ENCODE measurements around the gene FOXD4L3.
"Not testable (repeated sequence)": the region's sequence is repeated elsewhere in the genome, so short reads cannot be mapped to it uniquely, and the experiment has no call there.

FOXD4L3 gene

DNA sequence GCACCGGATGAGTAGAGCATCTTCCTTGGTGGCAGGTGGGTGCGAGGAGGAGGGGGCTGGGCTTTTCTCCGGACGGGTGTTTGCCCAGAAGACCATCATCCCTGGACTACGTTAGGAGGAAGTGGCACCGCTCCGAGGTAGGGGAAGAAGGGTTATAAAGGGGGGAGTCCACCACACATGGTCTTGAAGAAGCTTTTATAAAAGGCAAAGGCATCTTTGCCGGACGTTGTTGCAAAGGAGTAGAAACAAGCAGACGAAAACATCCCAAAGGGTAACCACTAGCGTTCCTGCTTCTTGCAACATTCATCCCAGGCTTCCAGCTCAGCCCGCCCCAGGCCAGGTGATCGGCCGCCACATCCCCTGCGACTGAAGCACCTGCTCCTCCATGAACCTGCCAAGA, at the start of gene FOXD4L3:
TSS of gene FOXD4L3 (plus strand) at position 301 of the 400 bp plus-strand sequence. CDS start at position 386, 85 bp downstream.
- not testable (repeated sequence) for DNase-seq (ENCODE audit: low spot score)

DNA sequence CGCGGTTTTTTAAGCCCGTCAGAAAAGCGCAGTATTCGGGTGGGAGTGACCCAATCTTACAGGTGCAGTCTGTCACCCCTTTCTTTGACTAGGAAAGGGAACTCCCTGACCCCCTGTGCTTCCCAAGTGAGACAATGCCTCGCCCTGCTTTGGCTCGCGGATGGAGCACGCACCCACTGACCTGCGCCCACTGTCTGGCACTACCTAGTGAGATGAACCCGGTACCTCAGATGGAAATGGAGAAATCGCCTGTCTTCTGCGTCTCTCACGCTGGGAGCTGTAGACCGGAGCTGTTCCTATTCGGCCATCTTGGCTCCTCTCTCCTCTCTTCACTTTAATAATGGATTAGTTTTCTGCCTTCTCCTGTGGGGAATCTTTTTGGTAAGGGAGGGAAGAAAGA, 21.6 kb upstream of the FOXD4L3 start:
- DNase-seq (ENCODE audit: low spot score): not testable (repeated sequence)

DNA sequence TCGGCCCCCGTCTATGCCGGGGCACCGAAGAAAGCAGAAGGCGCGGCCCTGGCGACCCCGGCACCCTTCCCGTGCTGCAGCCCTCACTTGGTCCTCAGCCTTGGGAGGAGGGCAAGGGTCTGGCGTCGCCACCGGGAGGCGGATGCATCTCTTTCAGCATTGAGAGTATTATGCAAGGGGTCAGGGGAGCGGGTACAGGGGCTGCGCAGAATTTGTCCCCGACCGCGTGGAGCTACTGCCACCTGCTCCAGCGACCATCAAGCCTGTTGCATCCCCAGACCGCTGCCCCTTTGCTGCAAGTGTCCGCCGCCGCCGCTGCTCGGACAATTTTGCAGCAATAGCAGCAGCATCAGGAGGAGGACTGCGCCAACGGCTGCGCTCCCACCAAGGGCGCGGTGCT, 1.1 kb downstream of the FOXD4L3 start:
- not testable (repeated sequence) for DNase-seq (ENCODE audit: low spot score)

DNA sequence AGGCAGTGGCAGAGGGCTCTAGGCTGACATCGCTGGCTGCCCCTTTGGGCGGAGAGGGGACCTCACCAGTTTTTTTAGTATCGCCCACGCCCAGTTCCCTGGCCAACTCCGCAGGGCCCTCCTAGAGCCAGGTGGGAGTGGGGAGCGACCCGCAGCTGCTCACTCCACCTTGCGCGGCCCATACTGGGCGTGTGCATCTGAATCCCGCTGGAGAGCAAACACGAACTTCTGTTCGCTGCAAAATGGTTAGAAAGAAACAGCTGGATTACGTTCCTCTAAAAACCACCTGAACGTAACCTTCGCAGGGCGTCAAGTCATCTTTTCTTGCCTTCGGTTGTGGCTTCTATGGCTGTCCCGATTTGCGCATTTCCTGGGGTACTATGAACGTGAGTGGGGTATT, 1.5 kb downstream of the FOXD4L3 start:
- DNase-seq (ENCODE audit: low spot score): not testable (repeated sequence)

DNA sequence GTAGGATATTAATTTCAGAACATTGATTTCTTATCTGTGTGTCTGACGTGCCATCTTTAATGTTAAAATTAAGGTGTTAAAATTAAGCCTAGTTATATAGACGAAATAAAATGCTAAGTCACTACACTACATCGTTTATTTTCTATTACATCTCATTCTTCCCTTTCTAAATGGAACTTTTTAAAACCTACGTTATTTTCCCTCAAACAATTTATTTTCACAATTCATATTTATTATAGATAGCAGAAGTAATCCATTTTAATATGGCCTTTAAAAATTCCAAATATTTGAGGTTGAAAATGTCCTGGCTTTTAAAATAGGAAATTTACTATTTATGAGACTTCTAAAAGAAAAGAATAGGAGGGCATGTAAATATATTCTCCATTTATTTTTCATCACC, 2.1 kb downstream of the FOXD4L3 start:
- not testable (repeated sequence) for DNase-seq (ENCODE audit: low spot score)

DNA sequence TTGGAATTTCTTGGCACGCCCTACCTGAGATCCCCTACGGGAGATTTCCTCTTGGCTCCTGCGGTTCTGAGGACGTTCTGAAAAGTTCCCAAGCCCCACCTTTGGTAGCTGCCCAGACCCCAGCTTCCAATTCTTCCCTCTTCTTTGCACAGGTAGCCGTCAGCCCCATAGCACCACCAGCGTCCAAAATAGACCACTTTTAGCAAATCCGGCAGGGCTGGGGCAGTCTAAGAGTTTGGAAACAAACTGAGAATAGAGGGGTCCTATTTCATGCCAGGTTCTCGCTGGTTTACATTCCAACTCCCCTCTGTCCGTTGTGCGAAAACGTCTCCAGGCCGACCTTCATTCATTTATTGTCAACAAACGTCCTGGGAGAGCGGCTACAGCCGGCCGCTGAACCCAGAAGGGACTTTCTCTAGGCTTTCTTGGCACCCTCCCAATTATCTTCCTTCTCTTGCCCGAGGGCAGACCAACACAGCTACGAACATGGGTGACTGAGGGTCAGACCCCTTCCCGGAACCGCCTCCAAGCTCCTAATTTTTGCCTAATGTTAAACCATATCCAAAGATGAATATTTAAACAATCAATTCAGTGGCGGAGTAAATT, 3.1 kb downstream of the FOXD4L3 start:
- DNase-seq (ENCODE audit: low spot score): not testable (repeated sequence)

DNA sequence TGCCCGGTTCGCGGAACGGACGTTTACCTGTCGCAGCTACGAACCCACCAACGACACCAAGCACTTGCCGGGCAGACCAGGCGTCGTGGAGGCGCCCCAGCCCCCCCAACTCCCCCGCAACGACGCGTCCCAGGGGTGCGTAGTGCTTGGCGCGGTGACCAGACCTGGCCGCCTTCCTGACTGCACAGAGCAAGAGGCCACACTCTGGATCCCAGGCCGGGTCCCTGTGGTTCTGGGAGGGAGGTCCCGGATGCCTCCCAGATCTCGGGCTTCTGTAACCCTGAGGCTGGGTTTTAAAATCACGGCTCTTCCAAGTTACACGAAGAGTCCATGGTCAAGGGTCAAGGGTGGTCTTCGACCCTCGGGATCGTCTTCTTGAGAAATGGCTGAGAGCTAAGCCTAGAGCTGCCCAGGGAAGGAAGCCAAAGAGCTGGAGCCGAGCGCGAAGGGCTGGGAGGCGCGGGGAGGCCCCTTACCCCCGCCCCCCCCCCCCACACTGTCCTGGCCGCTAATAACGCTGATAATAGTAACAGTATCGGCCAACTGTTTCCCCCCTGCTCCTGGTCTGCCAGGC, 3.8 kb downstream of the FOXD4L3 start:
- not testable (repeated sequence) for DNase-seq (ENCODE audit: low spot score)

DNA sequence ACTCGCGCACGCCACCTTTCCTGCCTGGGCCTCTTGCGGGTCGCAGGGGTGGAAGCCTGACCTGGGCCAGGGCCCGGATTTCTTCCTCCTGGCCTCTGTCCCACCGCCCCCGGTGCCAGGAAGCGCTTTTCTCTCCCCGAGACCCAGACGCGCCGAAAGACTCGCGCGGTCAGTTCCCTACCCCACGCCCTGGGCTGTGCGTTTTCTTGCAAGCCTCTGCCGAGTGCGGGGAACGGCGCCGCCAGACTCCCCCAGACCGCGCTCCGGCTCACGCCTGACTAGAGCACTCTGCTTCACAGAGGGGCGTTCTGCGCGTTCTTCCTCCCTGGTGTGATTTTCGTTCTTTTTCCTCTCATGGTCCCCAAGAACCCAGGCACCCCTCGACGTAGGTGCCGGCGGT, 4.5 kb downstream of the FOXD4L3 start:
- not testable (repeated sequence) for DNase-seq (ENCODE audit: low spot score)

DNA sequence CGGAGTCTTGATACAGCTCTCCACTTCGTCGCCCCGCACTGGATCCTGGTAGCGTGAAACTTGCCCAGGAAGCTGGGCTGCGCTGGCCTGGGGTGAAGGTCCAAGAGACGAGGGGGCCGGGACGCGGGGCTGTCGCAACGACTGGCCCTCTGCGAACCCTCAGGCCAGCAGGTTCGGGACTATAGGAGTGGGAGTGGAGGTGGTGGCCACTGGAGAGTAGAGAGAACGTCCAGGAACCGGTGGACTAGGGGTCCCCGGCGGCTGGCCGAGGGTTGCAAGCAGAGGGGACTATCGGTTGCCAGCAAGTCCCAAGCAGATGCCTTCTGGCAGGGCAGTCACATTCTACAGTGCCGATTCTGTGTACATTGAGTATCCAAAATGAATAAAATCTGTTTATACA, 5.0 kb downstream of the FOXD4L3 start:
- not testable (repeated sequence) for DNase-seq (ENCODE audit: low spot score)

DNA sequence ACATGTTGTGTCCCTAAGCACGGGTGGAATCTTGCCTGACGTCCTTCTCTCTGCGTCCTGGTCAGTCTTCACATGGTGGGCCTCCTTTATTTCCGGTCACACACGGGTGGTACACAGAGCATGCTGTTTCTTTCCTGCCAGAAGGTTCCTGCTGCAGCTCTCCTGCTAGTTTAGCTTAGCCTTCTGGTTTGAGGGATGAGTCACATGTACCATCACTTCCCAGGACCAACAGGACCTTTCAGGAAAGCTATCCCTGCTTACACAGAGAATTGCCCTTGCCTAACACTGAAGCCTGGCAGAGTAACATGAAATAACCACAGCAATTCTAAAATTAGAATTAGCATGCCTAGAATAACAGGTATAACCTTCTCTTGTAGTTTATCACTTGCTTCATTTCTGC, 8.5 kb downstream of the FOXD4L3 start:
- not testable (repeated sequence) for DNase-seq (ENCODE audit: low spot score)

DNA sequence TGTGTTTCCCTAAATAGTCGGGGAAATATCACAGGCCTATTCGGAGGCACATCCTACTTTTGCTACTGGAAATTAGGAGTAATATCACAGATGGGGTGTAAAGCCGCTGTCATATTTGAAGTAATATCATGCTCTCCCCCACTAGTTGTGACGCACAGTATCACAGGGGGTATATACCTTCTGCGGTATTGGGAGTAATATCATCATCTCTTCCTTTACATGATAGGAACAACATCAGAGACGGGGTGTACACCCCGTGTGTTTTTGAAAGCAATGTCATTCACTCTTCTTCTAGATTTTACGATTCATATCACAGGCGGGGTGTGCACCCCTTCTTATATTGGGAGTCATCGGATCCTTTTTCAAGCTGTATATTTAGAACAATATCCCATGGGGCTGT, 15.5 kb downstream of the FOXD4L3 start:
- DNase-seq (ENCODE audit: low spot score): not testable (repeated sequence)

DNA sequence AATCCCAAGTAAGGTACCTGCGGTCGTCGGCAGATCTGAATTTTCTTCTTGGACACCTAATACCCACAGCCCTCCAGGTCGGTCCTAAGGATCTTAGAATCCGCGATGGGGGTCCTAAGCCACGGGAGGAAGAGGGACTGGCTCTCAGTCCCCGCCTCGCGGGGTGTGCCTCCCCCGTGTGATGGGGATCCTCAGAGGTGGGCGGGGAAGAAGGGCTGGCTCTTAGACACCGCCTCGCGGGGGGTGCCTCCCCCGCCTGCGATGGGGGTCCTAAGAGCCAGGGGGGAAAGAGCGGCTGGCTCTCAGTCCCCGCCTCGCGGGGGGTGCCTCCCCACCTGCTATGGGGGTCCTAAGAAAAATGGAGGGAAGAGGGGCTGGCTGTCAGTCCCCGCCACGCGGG, 21.1 kb downstream of the FOXD4L3 start:
- DNase-seq (ENCODE audit: low spot score): not testable (repeated sequence)

DNA sequence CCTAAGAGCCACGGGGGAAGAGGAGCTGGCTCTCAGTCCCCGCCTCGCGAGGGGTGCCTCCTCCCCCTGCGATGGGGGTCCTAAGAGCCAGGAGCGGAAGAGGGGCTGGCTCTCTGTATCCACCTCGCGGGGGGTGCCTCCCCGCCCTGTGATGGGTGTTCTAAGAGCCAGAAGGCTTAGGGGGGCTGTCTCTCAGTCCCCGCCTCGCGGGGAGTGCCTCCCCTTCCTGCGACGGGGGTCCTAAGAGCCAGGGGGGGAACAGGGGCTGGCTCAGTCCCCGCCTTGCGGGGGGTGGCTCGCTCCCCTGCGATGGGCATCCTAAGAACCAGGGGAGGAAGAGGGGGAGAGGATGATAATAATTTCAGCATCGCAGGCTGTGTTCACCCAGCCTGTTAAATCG, 21.9 kb downstream of the FOXD4L3 start:
- not testable (repeated sequence) for DNase-seq (ENCODE audit: low spot score)

DNA sequence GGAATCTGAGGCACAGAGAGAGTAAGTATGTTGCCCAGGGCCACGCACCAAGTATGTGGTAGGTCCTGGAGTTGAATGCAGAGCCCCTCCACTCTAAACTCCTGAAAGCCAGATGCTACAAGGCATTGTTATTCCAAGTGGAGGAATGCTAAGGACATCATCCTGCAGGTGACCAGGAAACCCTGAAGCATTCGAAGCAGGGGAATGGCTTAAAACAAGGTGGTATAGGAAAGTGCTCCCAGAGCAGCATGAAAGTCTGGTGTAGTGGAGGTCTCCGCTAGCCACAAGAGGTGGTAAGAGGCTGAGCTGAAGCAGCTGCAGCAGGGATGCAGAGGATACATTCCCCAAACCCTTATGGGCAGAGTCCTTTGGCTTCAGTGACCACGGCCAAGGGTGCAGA, 26.4 kb downstream of the FOXD4L3 start:
- DNase-seq (ENCODE audit: low spot score): not testable (repeated sequence)

DNA sequence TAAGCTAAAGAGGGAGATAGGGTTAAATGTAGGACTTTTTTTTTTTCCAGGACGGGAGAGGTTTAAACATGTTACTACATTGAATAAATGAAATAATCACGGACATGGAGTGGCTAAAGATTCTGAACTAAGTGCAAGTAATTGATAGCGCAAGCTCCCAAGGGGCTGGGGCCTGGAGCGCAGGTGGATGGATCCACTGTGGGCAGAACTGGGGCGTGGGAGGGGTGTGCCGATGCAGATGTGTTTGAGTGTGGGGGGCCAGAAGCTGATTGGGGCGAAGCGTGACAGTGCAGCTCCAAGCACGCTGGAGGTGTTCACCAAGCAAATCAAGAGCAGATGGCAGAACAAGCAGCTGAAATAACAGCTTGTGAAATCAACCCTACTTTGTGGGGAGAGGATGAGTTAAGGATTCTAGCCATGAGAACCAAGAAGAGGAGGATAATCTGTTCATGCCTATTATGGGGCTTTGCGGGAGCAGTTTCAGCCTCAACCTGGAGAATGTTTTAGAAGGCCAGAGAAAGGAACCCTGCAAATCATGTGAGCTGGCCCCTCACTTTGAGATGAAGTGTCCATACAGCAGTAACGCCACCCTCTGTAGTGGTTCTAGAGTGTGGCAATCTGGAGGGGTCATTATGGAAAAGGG, 28.0 kb downstream of the FOXD4L3 start:
- DNase-seq (ENCODE audit: low spot score): not testable (repeated sequence)

DNA sequence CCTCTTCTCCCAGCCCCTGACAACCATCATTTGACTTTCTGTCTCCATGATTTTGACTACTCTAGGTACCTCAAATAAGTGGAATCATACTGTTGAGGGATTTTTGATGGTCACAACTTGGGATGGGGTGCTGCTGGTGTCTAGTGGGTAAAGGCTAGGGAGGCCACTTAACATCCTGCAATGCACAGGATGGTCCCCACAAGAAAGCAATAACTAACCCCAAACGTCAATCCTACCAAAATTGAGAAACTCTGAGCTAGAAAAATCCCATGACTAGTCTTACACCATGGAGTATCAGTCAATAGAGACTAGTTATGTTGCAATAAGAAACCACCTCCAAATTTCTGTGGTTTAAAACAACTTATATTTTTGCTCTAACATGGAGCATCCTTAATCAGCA, 29.5 kb downstream of the FOXD4L3 start:
- not testable (repeated sequence) for DNase-seq (ENCODE audit: low spot score)

DNA sequence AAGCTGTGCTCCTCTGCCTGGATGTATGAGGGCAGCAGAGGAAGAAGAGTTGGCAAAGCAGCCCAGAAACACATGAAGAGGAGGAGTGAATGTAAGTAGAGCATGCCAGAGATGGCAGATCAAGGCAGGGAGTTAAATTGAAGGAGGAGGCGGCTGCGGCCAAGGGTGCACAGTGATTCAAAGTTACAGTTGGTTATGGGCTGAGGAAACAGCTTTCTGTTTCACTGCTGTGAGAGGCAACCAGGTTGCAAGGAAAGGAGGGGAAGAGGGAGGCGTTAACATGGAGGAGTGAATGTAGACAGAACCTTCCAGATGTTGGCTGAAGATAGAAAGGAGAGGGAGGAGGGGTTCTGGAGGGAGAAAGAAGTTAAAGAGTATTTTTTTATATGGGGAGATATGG, 33.3 kb downstream of the FOXD4L3 start:
- DNase-seq (ENCODE audit: low spot score): not testable (repeated sequence)

DNA sequence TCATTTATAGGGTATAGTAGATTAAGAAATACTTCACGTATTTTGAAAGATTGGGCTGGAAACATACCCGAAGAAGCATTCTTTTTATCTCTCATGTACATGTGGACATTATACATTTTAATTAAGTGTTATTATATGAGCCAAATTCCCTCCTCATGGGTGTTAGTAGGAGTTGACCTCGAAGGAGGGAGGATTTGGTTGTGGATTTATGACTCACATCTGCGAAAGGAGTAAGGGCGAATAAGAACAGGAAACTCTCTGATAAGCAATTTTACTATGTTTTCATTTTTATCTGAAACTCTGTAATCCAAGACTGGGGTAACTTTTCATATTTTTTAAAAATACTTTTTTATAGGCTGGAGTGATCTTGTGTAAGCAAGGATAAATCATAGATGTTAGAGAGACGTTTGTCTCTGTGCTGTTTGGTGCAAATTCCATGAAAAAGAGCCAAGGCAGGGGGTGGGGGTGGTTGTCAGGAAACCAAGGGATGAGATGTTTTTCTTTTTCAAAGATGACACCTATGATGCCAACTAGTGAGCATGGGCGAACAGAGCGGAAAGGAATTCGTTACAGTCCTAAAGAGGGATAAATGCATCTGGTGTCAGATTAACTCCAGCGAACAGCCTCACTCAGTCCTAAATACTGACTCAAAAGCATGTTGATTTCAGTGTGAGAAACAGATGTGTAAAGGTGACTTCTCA, 34.1 kb downstream of the FOXD4L3 start:
- not testable (repeated sequence) for DNase-seq (ENCODE audit: low spot score)

DNA sequence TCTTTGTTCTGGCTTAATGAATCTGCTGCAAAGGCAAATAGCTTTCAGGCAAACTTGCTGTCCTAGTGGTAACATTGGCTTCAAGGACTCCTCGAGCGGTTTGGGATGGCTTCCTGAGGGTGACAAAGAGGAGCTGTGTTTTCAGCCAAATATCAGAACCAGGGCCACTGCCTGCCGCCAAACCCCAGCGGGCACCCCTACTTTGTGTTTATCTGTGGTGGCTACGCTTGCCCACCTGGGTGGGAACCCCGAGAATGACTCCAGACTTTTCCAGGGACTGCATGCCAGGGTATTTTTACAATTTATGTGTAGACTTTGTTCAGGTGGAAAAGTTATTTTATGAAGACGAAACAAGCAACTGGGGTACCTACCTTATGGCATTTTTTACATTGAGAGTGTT, 35.3 kb downstream of the FOXD4L3 start:
- not testable (repeated sequence) for DNase-seq (ENCODE audit: low spot score)

DNA sequence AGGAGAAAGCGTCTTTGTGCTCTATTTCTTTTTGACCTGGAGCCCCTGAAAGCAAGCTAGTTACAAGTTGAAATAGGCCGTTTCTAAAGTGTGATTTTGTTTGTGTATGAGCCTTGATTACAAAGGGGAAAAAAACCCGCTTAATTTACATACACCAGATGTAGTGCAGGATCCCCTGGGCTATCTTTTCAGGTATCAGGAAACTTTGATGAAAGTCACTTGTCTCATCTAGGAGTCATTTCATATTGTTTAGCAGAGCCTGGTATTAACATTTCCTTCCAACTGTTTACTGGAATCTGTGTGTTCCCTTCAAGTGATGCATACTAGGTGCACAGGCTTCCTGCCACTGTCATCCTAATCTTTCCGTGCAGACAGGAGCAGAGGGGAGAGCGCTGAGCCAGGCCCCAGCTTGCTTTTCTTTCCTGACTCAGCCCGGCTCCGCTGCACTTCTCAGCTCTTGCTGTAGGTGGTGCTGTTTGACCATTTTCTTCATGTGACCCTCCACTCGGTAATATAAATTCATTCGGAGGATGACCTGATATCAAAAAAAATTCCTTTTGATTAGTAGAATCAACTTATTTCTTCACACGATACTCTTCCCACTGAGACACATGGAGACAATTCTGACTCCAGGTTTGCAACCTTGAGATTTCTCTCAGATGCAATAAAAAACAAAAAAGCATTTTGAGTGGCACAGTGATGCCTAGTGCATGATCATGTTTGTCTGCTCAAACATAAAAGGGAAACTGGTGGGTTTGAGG, 39.8 kb downstream of the FOXD4L3 start:
- DNase-seq (ENCODE audit: low spot score): not testable (repeated sequence)

DNA sequence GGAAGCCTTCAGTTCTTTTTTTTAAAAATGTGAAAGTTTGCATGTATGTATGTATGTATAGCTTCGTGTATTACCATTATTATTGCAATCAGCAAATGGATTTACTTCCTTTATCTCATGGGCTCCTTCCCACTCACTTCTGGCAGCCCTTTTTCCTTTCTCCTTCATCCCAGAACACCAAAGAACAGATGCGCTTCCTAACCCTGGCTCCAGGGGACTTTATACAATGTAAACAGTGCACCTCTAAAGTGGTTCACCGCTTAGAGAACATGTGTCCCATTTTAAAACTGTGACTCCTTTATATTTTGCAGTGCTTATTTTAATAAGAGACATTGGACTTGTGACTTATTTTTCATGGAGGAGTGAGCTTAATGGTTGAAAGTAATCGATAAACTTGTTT, 40.6 kb downstream of the FOXD4L3 start:
- not testable (repeated sequence) for DNase-seq (ENCODE audit: low spot score)

DNA sequence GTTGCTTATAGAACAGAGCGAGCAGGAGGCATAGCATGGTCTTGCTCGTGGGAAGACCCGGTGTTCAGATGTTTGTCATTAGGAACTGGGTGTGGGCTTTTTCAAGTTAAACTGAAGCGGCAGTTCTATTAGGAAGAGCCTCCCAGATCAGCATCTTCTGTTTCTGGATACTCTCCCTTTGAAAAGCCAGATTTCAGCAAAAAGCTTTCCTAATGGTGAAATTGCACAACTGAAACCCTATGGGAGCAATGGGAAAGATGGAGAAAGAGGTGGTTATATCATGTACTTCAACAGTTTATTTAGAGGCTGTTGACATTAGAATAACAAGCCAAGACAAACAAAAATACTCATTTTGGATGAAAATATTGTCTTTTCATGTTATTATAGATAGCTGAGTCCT, 41.3 kb downstream of the FOXD4L3 start:
- DNase-seq (ENCODE audit: low spot score): not testable (repeated sequence)
